Upper lobe of right lung (tissue), 1 donor: ENCODE results near the gene SERPINI2. TPM values are rescaled to one million over a fixed set of nuclear protein-coding genes. Genes with fewer than 3 reads are reported as not detected.

ENCODE experiments used
- ATAC-seq: fragments of 200-7000 bp; cut with Tn5 transposase; one replicate; pipeline ENCODE4 v1.9.1; 2020; ENCODE audit warnings: mild to moderate bottlenecking, moderate library complexity
- DNase-seq: peaks from one replicate; pipeline ENCODE4 v3.0.0-alpha.2; 2020
- H3K27ac ChIP-seq: fragments of 200-600 bp; one replicate; pipeline ENCODE4 v1.8.0; 2022
- H3K27me3 ChIP-seq: fragments of 200-600 bp; one replicate; pipeline ENCODE4 v1.8.0; 2022; ENCODE audit warnings: mild to moderate bottlenecking
- H3K36me3 ChIP-seq: fragments of 200-600 bp; one replicate; pipeline ENCODE4 v1.8.0; 2022
- H3K4me1 ChIP-seq: fragments of 200-600 bp; one replicate; pipeline ENCODE4 v1.8.0; 2022
- H3K4me3 ChIP-seq: fragments of 200-600 bp; one replicate; pipeline ENCODE4 v1.8.0; 2022; ENCODE audit warnings: mild to moderate bottlenecking
- H3K9me3 ChIP-seq: fragments of 200-600 bp; one replicate; pipeline ENCODE4 v1.8.0; 2022
- CTCF ChIP-seq: fragments of 200-600 bp; IDR thresholded peaks from one replicate; pipeline ENCODE4 v1.8.0; 2022; ENCODE audit warnings: antibody characterized with exemption
- intact Hi-C: fragments of 100-400 bp; cut with DNase I; formaldehyde crosslinking; loops from one replicate; pipeline ENCODE4 v1.11.0; 2022
- total RNA-seq: library from RNA; stranded (reverse); fragmentation: NEBNext Ultra II Directional; extraction: Animal tissue kit (Norgen Biotek cat#: 25700); gene quantifications from one replicate; pipeline ENCODE4 v1.2.1, GENCODE V29; 2021
- donor health status: DM: no; HTN: yes; CAD: no; lungs with severe emphysema.

The SERPINI2 gene
- total RNA-seq, 1 donor from 2014 or later = not detected

GRCh38 chr3:167484551-167484950, 10.7 kb upstream of the SERPINI2 start:
- no peak for DNase-seq
- intact Hi-C loops = no loop called here
- TF ChIP-seq CTCF = no peak
- Histone ChIP-seq H3K9me3 (no peaks in the 10 kb centered on the region), H3K36me3 (no peaks in the 10 kb centered on the region), H3K27me3 (no peaks in the 10 kb centered on the region), H3K4me3 (no peak overlapping the region), H3K27ac (no peak overlapping the region), H3K4me1 (no peaks in the 10 kb centered on the region)
- ATAC-seq = no peak

- intact Hi-C loops = no loop called here
- H3K27ac ChIP-seq = no peak overlapping the region
- ATAC-seq (no peak), DNase-seq (no peak)
- no peaks in the 10 kb centered on the region for H3K9me3 ChIP-seq
- TF ChIP-seq CTCF = no peak
- no peaks in the 10 kb centered on the region for H3K4me1 ChIP-seq
- no peaks in the 10 kb centered on the region for H3K27me3 ChIP-seq
- H3K4me3 ChIP-seq = no peak overlapping the region
- no peaks in the 10 kb centered on the region for H3K36me3 ChIP-seq
Measured at GRCh38 chr3:167483708-167484475, 10.1 kb upstream of the SERPINI2 start.

GRCh38 chr3:167481164-167481563, 7.3 kb upstream of the SERPINI2 start:
- no peaks in the 10 kb centered on the region for H3K9me3 ChIP-seq
- no peak for TF ChIP-seq CTCF
- intact Hi-C loops = no loop called here

GRCh38 chr3:167480748-167481147, 6.9 kb upstream of the SERPINI2 start:
- H3K9me3 ChIP-seq = no peaks in the 10 kb centered on the region
- H3K27ac ChIP-seq = no peak overlapping the region
- H3K27me3 ChIP-seq = no peaks in the 10 kb centered on the region
- DNase-seq (no peak), ATAC-seq (no peak)
- intact Hi-C loops = no loop called here
- H3K36me3 ChIP-seq = no peaks in the 10 kb centered on the region
- no peak for TF ChIP-seq CTCF
- no peak overlapping the region for H3K4me3 ChIP-seq
- H3K4me1 ChIP-seq = no peaks in the 10 kb centered on the region

More at GRCh38 chr3:167481164-167481563, 7.3 kb upstream of the SERPINI2 start:
- H3K27ac ChIP-seq = no peak overlapping the region
- no peak overlapping the region for H3K4me3 ChIP-seq
- H3K27me3 ChIP-seq = no peaks in the 10 kb centered on the region
- ATAC-seq (no peak), DNase-seq (no peak)
- H3K36me3 ChIP-seq = no peaks in the 10 kb centered on the region
- no peaks in the 10 kb centered on the region for H3K4me1 ChIP-seq

- Histone ChIP-seq H3K4me1 (no peaks in the 10 kb centered on the region), H3K27me3 (no peaks in the 10 kb centered on the region), H3K9me3 (no peaks in the 10 kb centered on the region), H3K36me3 (no peaks in the 10 kb centered on the region), H3K27ac (no peak overlapping the region), H3K4me3 (no peak overlapping the region)
- DNase-seq (no peak), ATAC-seq (no peak)
- no peak for TF ChIP-seq CTCF
- intact Hi-C loops = no loop called here
Measured at GRCh38 chr3:167469381-167469780, 4.5 kb downstream of the SERPINI2 start.
